HG02642 (cell line): ENCODE measurements around the gene DNAH1.

Experiments
- ATAC-seq: cut with Tn5 transposase; IDR thresholded peaks from one replicate; pipeline ENCODE4 v1.9.1; 2021; ENCODE audit warnings: mild to moderate bottlenecking; ENCODE audit not compliant: unreplicated experiment, poor library complexity

Gene DNAH1

GRCh38 chr3:52310861-52311575 lies 5.1 kb upstream of the DNAH1 start:
- peak; percentile 60 for ATAC-seq

- no peak for ATAC-seq
Measured at GRCh38 chr3:52311576-52312119, 4.5 kb upstream of the DNAH1 start.

- no peak for ATAC-seq
Measured at GRCh38 chr3:52313188-52313773, 2.8 kb upstream of the DNAH1 start.

GRCh38 chr3:52313774-52314188 lies 2.3 kb upstream of the DNAH1 start:
- peak; percentile 77 for ATAC-seq

- ATAC-seq: no peak
Measured at GRCh38 chr3:52314489-52314888, 1.6 kb upstream of the DNAH1 start.

GRCh38 chr3:52315006-52315405 lies 1.1 kb upstream of the DNAH1 start:
- ATAC-seq: no peak

- no peak for ATAC-seq
Measured at GRCh38 chr3:52317208-52318000, 1.3 kb downstream of the DNAH1 start.

GRCh38 chr3:52318186-52318816 lies 2.2 kb downstream of the DNAH1 start:
- ATAC-seq: no peak

- no peak for ATAC-seq
Measured at GRCh38 chr3:52319921-52320595, 3.9 kb downstream of the DNAH1 start.

- ATAC-seq: no peak
Measured at GRCh38 chr3:52321481-52321880, 5.4 kb downstream of the DNAH1 start.

- ATAC-seq: no peak
Measured at GRCh38 chr3:52322466-52322865, 6.3 kb downstream of the DNAH1 start.

GRCh38 chr3:52323526-52324295 lies 7.6 kb downstream of the DNAH1 start:
- ATAC-seq: no peak

- no peak for ATAC-seq
Measured at GRCh38 chr3:52324676-52325075, 8.6 kb downstream of the DNAH1 start.

GRCh38 chr3:52325686-52326085 lies 9.6 kb downstream of the DNAH1 start:
- ATAC-seq: no peak

GRCh38 chr3:52326976-52327375 lies 10.9 kb downstream of the DNAH1 start:
- ATAC-seq: no peak

GRCh38 chr3:52327486-52328290 lies 11.6 kb downstream of the DNAH1 start:
- no peak for ATAC-seq

GRCh38 chr3:52328536-52329080 lies 12.5 kb downstream of the DNAH1 start:
- no peak for ATAC-seq

GRCh38 chr3:52330194-52330805 lies 14.2 kb downstream of the DNAH1 start:
- no peak for ATAC-seq
